ENCODE data around the gene PARP12. TPM values are rescaled to one million over a fixed set of nuclear protein-coding genes. Genes with fewer than 3 reads are reported as not detected.

Gene PARP12
- total RNA-seq, 1 experiment from 2014 or later = 5.0 TPM

GRCh38 chr7:140021603-140022002 is 41.1 kb downstream of the PARP12 start:
- no peak overlapping the region for H3K4me3 ChIP-seq (ENCODE audit: insufficient read depth, low read depth, low read length)
- no peaks in the 10 kb centered on the region for H3K27me3 ChIP-seq (ENCODE audit: control insufficient read depth, insufficient read depth, low read length)
- no peaks in the 10 kb centered on the region for H3K36me3 ChIP-seq (replicated peaks; ENCODE audit: control insufficient read depth, insufficient read depth, low read length)
- no peak for DNase-seq

- no peaks in the 10 kb centered on the region for H3K27me3 ChIP-seq (ENCODE audit: control insufficient read depth, insufficient read depth, low read length)
- H3K4me3 ChIP-seq (ENCODE audit: insufficient read depth, low read depth, low read length) = no peak overlapping the region
- H3K36me3 ChIP-seq (replicated peaks; ENCODE audit: control insufficient read depth, insufficient read depth, low read length) = no peaks in the 10 kb centered on the region
- no peak for DNase-seq
Observed at GRCh38 chr7:140019606-140020005, 43.1 kb downstream of the PARP12 start.

- H3K4me3 ChIP-seq (ENCODE audit: insufficient read depth, low read depth, low read length) = no peak overlapping the region
- no peak for DNase-seq
- H3K36me3 ChIP-seq (replicated peaks; ENCODE audit: control insufficient read depth, insufficient read depth, low read length) = no peaks in the 10 kb centered on the region
- no peaks in the 10 kb centered on the region for H3K27me3 ChIP-seq (ENCODE audit: control insufficient read depth, insufficient read depth, low read length)
Observed at GRCh38 chr7:140019172-140019571, 43.6 kb downstream of the PARP12 start.

GRCh38 chr7:140018125-140019043 is 44.4 kb downstream of the PARP12 start:
- H3K4me3 ChIP-seq (ENCODE audit: insufficient read depth, low read depth, low read length) = no peak overlapping the region
- no peaks in the 10 kb centered on the region for H3K36me3 ChIP-seq (replicated peaks; ENCODE audit: control insufficient read depth, insufficient read depth, low read length)
- H3K27me3 ChIP-seq (ENCODE audit: control insufficient read depth, insufficient read depth, low read length) = no peaks in the 10 kb centered on the region
- DNase-seq = no peak

GRCh38 chr7:140017543-140017942 is 45.2 kb downstream of the PARP12 start:
- peak; percentile 63 for DNase-seq
- Histone ChIP-seq H3K27me3 (ENCODE audit: control insufficient read depth, insufficient read depth, low read length) (no peaks in the 10 kb centered on the region), H3K36me3 (replicated peaks; ENCODE audit: control insufficient read depth, insufficient read depth, low read length) (no peaks in the 10 kb centered on the region), H3K4me3 (ENCODE audit: insufficient read depth, low read depth, low read length) (no peak overlapping the region)

GRCh38 chr7:140017034-140017433 is 45.7 kb downstream of the PARP12 start:
- no peak for DNase-seq
- Histone ChIP-seq H3K27me3 (ENCODE audit: control insufficient read depth, insufficient read depth, low read length) (no peaks in the 10 kb centered on the region), H3K36me3 (replicated peaks; ENCODE audit: control insufficient read depth, insufficient read depth, low read length) (no peaks in the 10 kb centered on the region)

GRCh38 chr7:140016540-140016939 is 46.2 kb downstream of the PARP12 start:
- Histone ChIP-seq H3K36me3 (replicated peaks; ENCODE audit: control insufficient read depth, insufficient read depth, low read length) (no peaks in the 10 kb centered on the region), H3K4me3 (ENCODE audit: insufficient read depth, low read depth, low read length) (no peak overlapping the region), H3K27me3 (ENCODE audit: control insufficient read depth, insufficient read depth, low read length) (no peaks in the 10 kb centered on the region)
- DNase-seq = no peak

More at GRCh38 chr7:140017034-140017433, 45.7 kb downstream of the PARP12 start:
- no peak overlapping the region for H3K4me3 ChIP-seq (ENCODE audit: insufficient read depth, low read depth, low read length)

GRCh38 chr7:140015471-140015970 is 47.2 kb downstream of the PARP12 start:
- Histone ChIP-seq H3K27me3 (ENCODE audit: control insufficient read depth, insufficient read depth, low read length) (no peaks in the 10 kb centered on the region), H3K4me3 (ENCODE audit: insufficient read depth, low read depth, low read length) (no peak overlapping the region), H3K36me3 (replicated peaks; ENCODE audit: control insufficient read depth, insufficient read depth, low read length) (no peaks in the 10 kb centered on the region)
- no peak for DNase-seq

GRCh38 chr7:140014123-140014522 is 48.6 kb downstream of the PARP12 start:
- DNase-seq = no peak
- Histone ChIP-seq H3K36me3 (replicated peaks; ENCODE audit: control insufficient read depth, insufficient read depth, low read length) (no peaks in the 10 kb centered on the region), H3K4me3 (ENCODE audit: insufficient read depth, low read depth, low read length) (no peak overlapping the region), H3K27me3 (ENCODE audit: control insufficient read depth, insufficient read depth, low read length) (no peaks in the 10 kb centered on the region)

GRCh38 chr7:140013676-140014075 is 49.1 kb downstream of the PARP12 start:
- DNase-seq = no peak
- no peaks in the 10 kb centered on the region for H3K27me3 ChIP-seq (ENCODE audit: control insufficient read depth, insufficient read depth, low read length)
- H3K36me3 ChIP-seq (replicated peaks; ENCODE audit: control insufficient read depth, insufficient read depth, low read length) = no peaks in the 10 kb centered on the region
- H3K4me3 ChIP-seq (ENCODE audit: insufficient read depth, low read depth, low read length) = no peak overlapping the region

- Histone ChIP-seq H3K36me3 (replicated peaks; ENCODE audit: control insufficient read depth, insufficient read depth, low read length) (no peaks in the 10 kb centered on the region), H3K4me3 (ENCODE audit: insufficient read depth, low read depth, low read length) (no peak overlapping the region), H3K27me3 (ENCODE audit: control insufficient read depth, insufficient read depth, low read length) (no peaks in the 10 kb centered on the region)
- DNase-seq = no peak
Observed at GRCh38 chr7:140010194-140010895, 52.4 kb downstream of the PARP12 start.

- no peaks in the 10 kb centered on the region for H3K27me3 ChIP-seq (ENCODE audit: control insufficient read depth, insufficient read depth, low read length)
- no peaks in the 10 kb centered on the region for H3K36me3 ChIP-seq (replicated peaks; ENCODE audit: control insufficient read depth, insufficient read depth, low read length)
- peak; percentile 25 for DNase-seq
Observed at GRCh38 chr7:140009735-140010134, 53.0 kb downstream of the PARP12 start.

GRCh38 chr7:140008755-140009610 is 53.8 kb downstream of the PARP12 start:
- H3K4me3 ChIP-seq (ENCODE audit: insufficient read depth, low read depth, low read length) = no peak overlapping the region
- H3K27me3 ChIP-seq (ENCODE audit: control insufficient read depth, insufficient read depth, low read length) = no peaks in the 10 kb centered on the region
- peak; percentile 24 for DNase-seq
- H3K36me3 ChIP-seq (replicated peaks; ENCODE audit: control insufficient read depth, insufficient read depth, low read length) = no peaks in the 10 kb centered on the region

More at GRCh38 chr7:140009735-140010134, 53.0 kb downstream of the PARP12 start:
- H3K4me3 ChIP-seq (ENCODE audit: insufficient read depth, low read depth, low read length) = no peak overlapping the region

- Histone ChIP-seq H3K36me3 (replicated peaks; ENCODE audit: control insufficient read depth, insufficient read depth, low read length) (no peaks in the 10 kb centered on the region), H3K27me3 (ENCODE audit: control insufficient read depth, insufficient read depth, low read length) (no peaks in the 10 kb centered on the region), H3K4me3 (ENCODE audit: insufficient read depth, low read depth, low read length) (no peak overlapping the region)
- no peak for DNase-seq
Observed at GRCh38 chr7:140007051-140007690, 55.6 kb downstream of the PARP12 start.
